ENCODE measurements around the gene STK26.

DNA sequence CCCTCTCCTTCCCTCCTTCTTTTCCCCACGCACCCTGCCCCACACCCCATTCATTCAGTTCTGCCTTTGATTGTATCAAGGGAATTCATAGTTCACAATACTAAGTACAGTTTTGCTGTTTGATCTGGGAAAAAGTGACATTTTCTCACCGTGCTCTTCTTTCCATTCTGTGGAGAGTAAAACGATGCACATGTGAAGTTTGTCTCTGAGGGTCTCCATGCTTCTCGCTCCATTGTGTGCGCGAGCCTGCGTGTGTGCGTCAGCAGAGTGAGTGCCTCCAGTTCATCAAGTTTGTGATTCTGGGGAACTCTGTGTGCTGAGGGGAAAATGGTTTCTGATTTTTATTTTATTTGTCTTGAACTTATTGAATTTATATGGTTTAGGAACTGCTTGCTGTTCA lies 1.9 kb downstream of the STK26 start:
- TF ChIP-seq POLR2A (IDR thresholded peaks at IDR 0.05) = no peak
- no peak for TF ChIP-seq CTCF (IDR thresholded peaks at IDR 0.05)
